GM12891 (cell line): ENCODE data around the gene SCN4A.

Source experiments
- POLR2A ChIP-seq: IDR thresholded peaks from 2 replicates; pipeline ENCODE4 v1.6.1; 2011; ENCODE audit warnings: low read depth, low read length, control low read depth
- TAF1 ChIP-seq: IDR thresholded peaks from 2 replicates; pipeline ENCODE4 v1.6.1; 2011; ENCODE audit warnings: low read depth, low read length, control low read depth

GRCh38 chr17:63989622-63990345, 17.1 kb upstream of the SCN4A start:
- TF ChIP-seq POLR2A (no peak), TAF1 (no peak)
